ENCODE measurements around the gene PHLDA3. TPM values are rescaled to one million over a fixed set of nuclear protein-coding genes. Genes with fewer than 3 reads are reported as not detected.

The PHLDA3 gene
- total RNA-seq, 1 donor from 2014 or later, result 150 TPM

DNA sequence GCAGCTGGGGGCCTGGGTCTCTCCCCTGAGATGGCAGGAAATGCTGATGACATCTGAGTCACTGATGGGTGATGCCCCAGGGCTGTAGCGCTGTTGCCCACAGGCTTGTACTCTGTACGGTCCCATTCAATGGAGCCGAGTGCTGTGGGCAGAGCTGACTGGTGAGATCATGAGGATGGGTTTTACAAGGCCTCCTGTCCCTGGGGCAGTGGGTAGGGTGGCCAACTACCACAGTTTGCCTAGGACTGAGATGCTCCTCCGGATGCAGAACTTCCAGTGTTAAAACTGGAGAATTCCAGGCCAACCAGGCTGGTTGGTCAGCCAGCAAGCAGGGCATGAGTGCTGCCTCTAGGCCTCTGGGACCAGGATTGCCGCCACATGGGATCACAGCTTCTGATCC, 9.2 kb downstream of the PHLDA3 start:
- DNase-seq (ENCODE audit: low read depth) (no peak), FAIRE-seq (no peak)
- Histone ChIP-seq H3K9me3 (ENCODE audit: insufficient read depth, low read depth, low read length) (no peaks in the 10 kb centered on the region), H3K27me3 (ENCODE audit: insufficient read depth, low read length) (no peaks in the 10 kb centered on the region), H3K79me2 (ENCODE audit: insufficient read depth, low read length) (peaks cover 7% of the 10 kb centered on the region), H4K20me1 (ENCODE audit: insufficient read depth, low read length) (no peaks in the 10 kb centered on the region), H2AFZ (ENCODE audit: low read depth, low read length) (no peak overlapping the region), H3K9ac (ENCODE audit: low read length) (no peak overlapping the region), H3K4me1 (ENCODE audit: insufficient read depth, low read length) (peaks cover 69% of the 10 kb centered on the region), H3K27ac (ENCODE audit: low read depth, low read length) (no peak overlapping the region), H3K4me2 (ENCODE audit: low read length) (no peak overlapping the region), H3K4me3 (ENCODE audit: insufficient read depth, low read depth, low read length) (no peak overlapping the region), H3K36me3 (ENCODE audit: insufficient read depth, low read length) (peaks cover 6% of the 10 kb centered on the region)
- Mint-ChIP-seq H3K4me3 (ENCODE audit: unreplicated experiment) (no peak overlapping the region), H3K27ac (ENCODE audit: unreplicated experiment) (no peak overlapping the region), H3K27me3 (ENCODE audit: low read depth, unreplicated experiment) (no peaks in the 10 kb centered on the region), H3K36me3 (ENCODE audit: low read depth, unreplicated experiment) (peaks cover 5% of the 10 kb centered on the region), H3K9me3 (ENCODE audit: unreplicated experiment) (no peaks in the 10 kb centered on the region), H3K4me1 (ENCODE audit: low read depth, unreplicated experiment) (peaks cover 68% of the 10 kb centered on the region)
- no peak for TF ChIP-seq EZH2 (IDR thresholded peaks at IDR 0.05; ENCODE audit: insufficient read depth, low read length)
- TF ChIP-seq, protein P1, sequence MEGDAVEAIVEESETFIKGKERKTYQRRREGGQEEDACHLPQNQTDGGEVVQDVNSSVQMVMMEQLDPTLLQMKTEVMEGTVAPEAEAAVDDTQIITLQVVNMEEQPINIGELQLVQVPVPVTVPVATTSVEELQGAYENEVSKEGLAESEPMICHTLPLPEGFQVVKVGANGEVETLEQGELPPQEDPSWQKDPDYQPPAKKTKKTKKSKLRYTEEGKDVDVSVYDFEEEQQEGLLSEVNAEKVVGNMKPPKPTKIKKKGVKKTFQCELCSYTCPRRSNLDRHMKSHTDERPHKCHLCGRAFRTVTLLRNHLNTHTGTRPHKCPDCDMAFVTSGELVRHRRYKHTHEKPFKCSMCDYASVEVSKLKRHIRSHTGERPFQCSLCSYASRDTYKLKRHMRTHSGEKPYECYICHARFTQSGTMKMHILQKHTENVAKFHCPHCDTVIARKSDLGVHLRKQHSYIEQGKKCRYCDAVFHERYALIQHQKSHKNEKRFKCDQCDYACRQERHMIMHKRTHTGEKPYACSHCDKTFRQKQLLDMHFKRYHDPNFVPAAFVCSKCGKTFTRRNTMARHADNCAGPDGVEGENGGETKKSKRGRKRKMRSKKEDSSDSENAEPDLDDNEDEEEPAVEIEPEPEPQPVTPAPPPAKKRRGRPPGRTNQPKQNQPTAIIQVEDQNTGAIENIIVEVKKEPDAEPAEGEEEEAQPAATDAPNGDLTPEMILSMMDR (IDR thresholded peaks at IDR 0.05; ENCODE audit: insufficient read depth, low read depth, low read length), result no peak

DNA sequence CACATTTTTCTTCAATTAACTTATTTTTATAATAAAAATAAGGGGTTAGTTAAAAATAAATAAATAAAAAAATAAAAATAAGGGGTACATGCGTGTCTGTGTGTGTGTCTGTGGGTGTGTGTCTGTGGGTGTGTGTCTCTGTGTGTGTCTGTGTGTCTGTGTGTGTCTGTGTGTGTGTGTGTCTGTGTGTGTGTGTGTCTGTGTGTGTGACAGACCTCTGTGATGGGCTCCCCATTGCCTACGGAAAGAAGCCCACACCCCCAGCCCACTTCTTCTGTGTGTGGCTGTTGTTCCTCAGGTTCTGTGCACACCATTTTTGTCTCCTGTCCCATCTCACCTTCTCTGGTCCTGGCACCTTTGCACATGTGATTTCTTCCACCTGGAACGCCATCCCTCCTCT, 9.9 kb downstream of the PHLDA3 start:
- H3K9me3 Mint-ChIP-seq (ENCODE audit: unreplicated experiment), result peaks cover 1% of the 10 kb centered on the region
- H4K20me1 ChIP-seq (ENCODE audit: insufficient read depth, low read length), result no peaks in the 10 kb centered on the region
- no peaks in the 10 kb centered on the region for H3K9me3 ChIP-seq (ENCODE audit: insufficient read depth, low read depth, low read length)
- no peaks in the 10 kb centered on the region for H3K27me3 Mint-ChIP-seq (ENCODE audit: low read depth, unreplicated experiment)
- H3K4me3 Mint-ChIP-seq (ENCODE audit: unreplicated experiment), result no peak overlapping the region
- TF ChIP-seq, protein P1 (IDR thresholded peaks at IDR 0.05; ENCODE audit: insufficient read depth, low read depth, low read length), result no peak
- no peak for TF ChIP-seq EZH2 (IDR thresholded peaks at IDR 0.05; ENCODE audit: insufficient read depth, low read length)
- no peak overlapping the region for H3K27ac ChIP-seq (ENCODE audit: low read depth, low read length)
- no peak overlapping the region for H3K4me2 ChIP-seq (ENCODE audit: low read length)
- no peaks in the 10 kb centered on the region for H3K36me3 ChIP-seq (ENCODE audit: insufficient read depth, low read length)
- H3K9ac ChIP-seq (ENCODE audit: low read length), result no peak overlapping the region
- DNase-seq (ENCODE audit: low read depth) (no peak), FAIRE-seq (no peak)
- peaks cover 77% of the 10 kb centered on the region for H3K4me1 ChIP-seq (ENCODE audit: insufficient read depth, low read length)
- H3K27me3 ChIP-seq (ENCODE audit: insufficient read depth, low read length), result no peaks in the 10 kb centered on the region
- H3K79me2 ChIP-seq (ENCODE audit: insufficient read depth, low read length), result peaks cover under 1% of the 10 kb centered on the region
- peaks cover 69% of the 10 kb centered on the region for H3K4me1 Mint-ChIP-seq (ENCODE audit: low read depth, unreplicated experiment)
- no peak overlapping the region for H2AFZ ChIP-seq (ENCODE audit: low read depth, low read length)
- H3K36me3 Mint-ChIP-seq (ENCODE audit: low read depth, unreplicated experiment), result peaks cover 2% of the 10 kb centered on the region
- no peak overlapping the region for H3K4me3 ChIP-seq (ENCODE audit: insufficient read depth, low read depth, low read length)
- H3K27ac Mint-ChIP-seq (ENCODE audit: unreplicated experiment), result no peak overlapping the region

DNA sequence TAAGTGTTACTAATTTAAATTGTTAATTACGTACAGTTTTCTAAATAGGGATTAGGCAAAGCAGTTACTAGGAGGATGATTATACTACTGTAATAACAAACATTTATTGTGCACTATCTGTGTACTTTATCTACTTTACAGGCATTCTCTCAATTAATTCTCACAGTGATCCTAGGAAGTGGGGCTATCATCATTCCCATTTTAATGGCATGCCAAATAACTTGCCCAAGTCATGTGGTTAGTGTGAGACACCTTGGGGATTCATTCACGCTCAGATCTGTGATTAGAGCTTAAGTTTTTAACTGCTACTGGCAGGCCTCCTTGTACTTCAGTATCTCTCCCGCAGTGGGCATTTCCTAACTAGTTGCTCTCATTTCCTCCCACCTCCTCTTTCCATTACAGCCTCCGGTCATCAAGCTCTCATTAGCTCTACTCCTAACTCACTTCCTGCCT, 11.5 kb downstream of the PHLDA3 start:
- peaks cover 72% of the 10 kb centered on the region for H3K4me1 ChIP-seq (ENCODE audit: insufficient read depth, low read length)
- H3K79me2 ChIP-seq (ENCODE audit: insufficient read depth, low read length), result no peaks in the 10 kb centered on the region
- no peaks in the 10 kb centered on the region for H3K36me3 ChIP-seq (ENCODE audit: insufficient read depth, low read length)
- TF ChIP-seq, protein P1 (IDR thresholded peaks at IDR 0.05; ENCODE audit: insufficient read depth, low read depth, low read length), result no peak
- no peak for TF ChIP-seq EZH2 (IDR thresholded peaks at IDR 0.05; ENCODE audit: insufficient read depth, low read length)
- H3K27me3 ChIP-seq (ENCODE audit: insufficient read depth, low read length), result no peaks in the 10 kb centered on the region
- no peaks in the 10 kb centered on the region for H3K9me3 ChIP-seq (ENCODE audit: insufficient read depth, low read depth, low read length)
- Mint-ChIP-seq H3K4me3 (ENCODE audit: unreplicated experiment) (no peak overlapping the region), H3K9me3 (ENCODE audit: unreplicated experiment) (peaks cover 1% of the 10 kb centered on the region), H3K4me1 (ENCODE audit: low read depth, unreplicated experiment) (peaks cover 65% of the 10 kb centered on the region), H3K36me3 (ENCODE audit: low read depth, unreplicated experiment) (peaks cover 2% of the 10 kb centered on the region), H3K27ac (ENCODE audit: unreplicated experiment) (peak overlapping the region; percentile 89), H3K27me3 (ENCODE audit: low read depth, unreplicated experiment) (no peaks in the 10 kb centered on the region)
- FAIRE-seq, result no peak
- H4K20me1 ChIP-seq (ENCODE audit: insufficient read depth, low read length), result no peaks in the 10 kb centered on the region
- peak overlapping the region; percentile 1 for H3K4me3 ChIP-seq (ENCODE audit: insufficient read depth, low read depth, low read length)
- peak overlapping the region; percentile 96 for H3K27ac ChIP-seq (ENCODE audit: low read depth, low read length)
- H3K9ac ChIP-seq (ENCODE audit: low read length), result peak overlapping the region; percentile 79
- H2AFZ ChIP-seq (ENCODE audit: low read depth, low read length), result no peak overlapping the region
- DNase-seq (ENCODE audit: low read depth), result peak; percentile 51
- peak overlapping the region; percentile 74 for H3K4me2 ChIP-seq (ENCODE audit: low read length)

All from astrocyte (in vitro differentiated cells and primary cell).